HCT116 (cell line): ENCODE results near the gene SEMA3G.

Experiments
- CTCF ChIP-seq, 3 experiments: fragments of 200-600 bp in 1 of 3; sonication (generic) in 1 of 3; IDR thresholded peaks in 2 of 3; conservative IDR thresholded peaks in 1 of 3; 2 replicates each; pipeline ENCODE4 v1.5.1; 2012 to 2017; ENCODE audit warnings: low read depth in 2 of 3, low read length in 2 of 3, antibody characterized with exemption in 1 of 3, borderline replicate concordance in 1 of 3, control low read depth in 1 of 3, mild to moderate bottlenecking in 1 of 3, mixed read lengths in 1 of 3, mixed run types in 1 of 3, moderate library complexity in 1 of 3; ENCODE audit not compliant: insufficient read depth in 1 of 3
- ELF1 ChIP-seq: IDR thresholded peaks from 2 replicates; pipeline ENCODE4 v1.6.1; 2012; ENCODE audit warnings: low read depth, borderline replicate concordance
- EZH2 ChIP-seq: fragments of 200-600 bp; sonication (generic); IDR thresholded peaks from 2 replicates; pipeline ENCODE4 v1.6.1; 2017; ENCODE audit warnings: antibody characterized with exemption, mixed run types
- EZH2phosphoT487 ChIP-seq: fragments of 200-600 bp; IDR thresholded peaks from 2 replicates; pipeline ENCODE4 v1.6.1; 2018; ENCODE audit warnings: antibody characterized with exemption, borderline replicate concordance
- MAX ChIP-seq: IDR thresholded peaks from 2 replicates; pipeline ENCODE4 v1.6.1; 2012
- POLR2A ChIP-seq: IDR thresholded peaks from 2 replicates; pipeline ENCODE4 v1.7.0; 2011; ENCODE audit warnings: borderline replicate concordance; ENCODE audit not compliant: insufficient read depth, insufficient read length; ENCODE audit errors: extremely low read depth
- POLR2AphosphoS5 ChIP-seq: IDR thresholded peaks from 2 replicates; pipeline ENCODE4 v1.6.1; 2011; ENCODE audit warnings: mild to moderate bottlenecking, low read depth, low read length, moderate library complexity
- RAD21 ChIP-seq: IDR thresholded peaks from 2 replicates; pipeline ENCODE4 v1.6.1; 2012; ENCODE audit warnings: low read depth, mild to moderate bottlenecking
- REST ChIP-seq: IDR thresholded peaks from 2 replicates; pipeline ENCODE4 v1.6.1; 2012; ENCODE audit warnings: low read depth
- SIN3A ChIP-seq: IDR thresholded peaks from 2 replicates; pipeline ENCODE4 v1.6.1; 2012; ENCODE audit warnings: low read depth
- YY1 ChIP-seq: IDR thresholded peaks from 2 replicates; pipeline ENCODE4 v1.6.1; 2011; ENCODE audit warnings: low read length, low read depth, moderate library complexity, mild to moderate bottlenecking; ENCODE audit not compliant: insufficient replicate concordance; ENCODE audit errors: extremely low read depth
- ZFX ChIP-seq: fragments of 450-650 bp; IDR thresholded peaks from 2 replicates; pipeline ENCODE4 v1.6.1; 2017

DNA sequence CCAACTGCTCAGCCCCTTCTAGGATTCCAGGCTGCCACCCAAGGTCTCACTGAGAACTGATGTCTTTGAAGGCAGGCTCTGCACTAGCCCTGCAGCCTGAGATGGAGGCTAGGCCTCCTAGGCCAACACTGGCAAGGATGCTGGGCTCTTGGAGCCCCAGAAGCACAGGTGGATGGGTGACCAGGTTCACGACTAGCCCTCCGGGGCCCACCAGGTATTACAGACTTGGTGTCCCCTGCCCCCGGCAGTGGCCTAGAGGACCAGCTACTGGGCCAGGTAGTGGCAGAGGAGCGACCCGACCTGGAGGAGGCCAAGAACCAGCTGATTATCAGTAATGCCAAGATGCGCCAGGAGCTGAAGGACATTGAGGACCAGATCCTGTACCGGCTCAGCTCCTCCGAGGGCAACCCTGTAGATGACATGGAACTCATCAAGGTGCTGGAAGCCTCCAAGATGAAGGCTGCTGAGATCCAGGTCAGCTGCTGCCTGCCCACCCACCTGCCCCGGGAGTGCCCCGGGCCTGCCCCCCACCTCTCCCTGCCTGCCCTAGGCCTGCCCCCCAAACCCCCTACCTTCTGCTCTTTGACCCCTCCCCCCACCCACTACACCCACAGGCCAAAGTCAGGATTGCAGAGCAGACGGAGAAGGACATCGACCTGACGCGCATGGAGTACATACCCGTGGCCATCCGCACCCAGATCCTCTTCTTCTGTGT is 52.5 kb downstream of the SEMA3G start:
- no peak for TF ChIP-seq CTCF (IDR thresholded peaks at IDR 0.05 in 2 of 3, conservative IDR thresholded peaks at IDR 0.05 in 1 of 3; ENCODE audit: borderline replicate concordance in 1 of 3, insufficient read depth in 1 of 3, low read depth in 2 of 3, low read length in 2 of 3)
- no peak for TF ChIP-seq RAD21
- TF ChIP-seq SIN3A: no peak
- no peak for TF ChIP-seq POLR2AphosphoS5
- no peak for TF ChIP-seq MAX
- TF ChIP-seq EZH2phosphoT487: no peak
- TF ChIP-seq ZFX: no peak
- TF ChIP-seq REST: no peak
- TF ChIP-seq EZH2: no peak
- no peak for TF ChIP-seq YY1
- TF ChIP-seq ELF1: no peak
- TF ChIP-seq POLR2A: no peak
